HepG2 (cell line): ENCODE results near the gene DIMT1. TPM values are rescaled to one million over a fixed set of nuclear protein-coding genes. Genes with fewer than 3 reads are reported as not detected.

Experiments
- ARNT2 ChIP-seq: sonication (generic); formaldehyde crosslinking; IDR thresholded peaks from 2 replicates; pipeline ENCODE4 v1.8.0; 2022; ENCODE audit warnings: mild to moderate bottlenecking, low read depth, missing genetic modification reagents, moderate library complexity
- CREM ChIP-seq, 2 experiments: sonication (generic) in 1 of 2; formaldehyde crosslinking in 1 of 2; IDR thresholded peaks; 2 replicates each; pipeline versions ENCODE4 v1.4.0 to v1.6.1; 2016 to 2020; ENCODE audit warnings: antibody characterized with exemption in 1 of 2, mild to moderate bottlenecking in 1 of 2, missing genetic modification reagents in 1 of 2
- EP300 ChIP-seq, 3 experiments: sonication (generic) in 1 of 3; formaldehyde crosslinking in 1 of 3; IDR thresholded peaks; 2 replicates each; pipeline versions ENCODE4 v1.5.1 to v1.6.1; 2011 to 2020; ENCODE audit warnings: low read depth in 2 of 3, low read length in 2 of 3, borderline replicate concordance in 1 of 3, improper control_type of control experiment in 1 of 3, mild to moderate bottlenecking in 1 of 3, missing genetic modification reagents in 1 of 3, moderate library complexity in 1 of 3
- HNRNPK ChIP-seq: fragments of 200-400 bp; formaldehyde crosslinking; IDR thresholded peaks from 2 replicates; pipeline ENCODE4 v1.6.1; 2018; ENCODE audit warnings: low read length, low read depth, moderate library complexity, mild to moderate bottlenecking; ENCODE audit not compliant: poor library complexity, severe bottlenecking
- KLF11 ChIP-seq: IDR thresholded peaks from 2 replicates; pipeline ENCODE4 v1.6.1; 2016; ENCODE audit warnings: missing compliant biosample characterization
- MED8 ChIP-seq: sonication (generic); formaldehyde crosslinking; IDR thresholded peaks from 2 replicates; pipeline ENCODE4 v1.8.1; 2023; ENCODE audit warnings: mild to moderate bottlenecking, missing genetic modification reagents; ENCODE audit not compliant: insufficient replicate concordance
- NFE2L2 ChIP-seq: fragments of 150-350 bp; IDR thresholded peaks from 2 replicates; pipeline ENCODE4 v1.6.1; 2014; ENCODE audit warnings: low read length
- PHF20 ChIP-seq: sonication (generic); formaldehyde crosslinking; IDR thresholded peaks from 2 replicates; pipeline ENCODE4 v1.5.0; 2020; ENCODE audit warnings: mild to moderate bottlenecking, missing genetic modification reagents
- TBL1XR1 ChIP-seq: fragments of 150-350 bp; IDR thresholded peaks from 2 replicates; pipeline ENCODE4 v1.6.1; 2014; ENCODE audit warnings: borderline replicate concordance, low read length; ENCODE audit not compliant: partially characterized antibody
- ZNF232 ChIP-seq: sonication (generic); formaldehyde crosslinking; IDR thresholded peaks from 2 replicates; pipeline ENCODE4 v1.4.0; 2020; ENCODE audit warnings: missing genetic modification reagents, borderline replicate concordance
- ZNF317 ChIP-seq: sonication (generic); formaldehyde crosslinking; IDR thresholded peaks from 2 replicates; pipeline ENCODE4 v1.5.0; 2020; ENCODE audit warnings: mild to moderate bottlenecking, missing genetic modification reagents
- ZNF563 ChIP-seq: sonication (generic); formaldehyde crosslinking; IDR thresholded peaks from 2 replicates; pipeline ENCODE4 v1.8.0; 2022; ENCODE audit warnings: mild to moderate bottlenecking, moderate library complexity, missing genetic modification reagents
- ZNF839 ChIP-seq: sonication (generic); formaldehyde crosslinking; IDR thresholded peaks from 2 replicates; pipeline ENCODE4 v1.4.0; 2020; ENCODE audit warnings: missing genetic modification reagents, mild to moderate bottlenecking, borderline replicate concordance
- polyA plus RNA-seq, 8 experiments: library from polyadenylated mRNA; depleted of rRNA in 3 of 8; stranded (reverse) in 7 of 8; unstranded in 1 of 8; fragments of >200 nt; fragmentation: Illumina TruSeq in 4 of 8; extraction: Trizol in 4 of 8; gene quantifications; 2 replicates each; pipeline versions ENCODE4 v1.2.1 to v1.2.3, GENCODE V29; 2011 to 2016; ENCODE audit warnings: low read depth in 4 of 8, missing spikeins in 1 of 8, mixed read lengths in 1 of 8; ENCODE audit not compliant: insufficient read depth in 1 of 8
- total RNA-seq, 5 experiments: library from RNA; depleted of rRNA; stranded (reverse); fragments of >200 nt; fragmentation: Illumina TruSeq; extraction: Trizol; gene quantifications; 2 replicates each; pipeline ENCODE4 v1.2.3, GENCODE V29; 2016; ENCODE audit warnings: low read depth in 1 of 5
- TF ChIP-seq, protein P1 (sequence below): sonication (generic); formaldehyde crosslinking; IDR thresholded peaks from 2 replicates; pipeline ENCODE4 v1.9.0; 2021; ENCODE audit warnings: mild to moderate bottlenecking, missing genetic modification reagents
- TF ChIP-seq, protein P2 (sequence below): sonication (generic); formaldehyde crosslinking; IDR thresholded peaks from 2 replicates; pipeline ENCODE4 v1.8.0; 2022; ENCODE audit warnings: missing genetic modification reagents, mild to moderate bottlenecking, borderline replicate concordance
- TF ChIP-seq, protein P3 (sequence below): sonication (generic); formaldehyde crosslinking; IDR thresholded peaks from 2 replicates; pipeline ENCODE4 v1.4.0; 2020; ENCODE audit warnings: mild to moderate bottlenecking, low read depth, missing genetic modification reagents
- TF ChIP-seq, protein P4 (sequence below): sonication (generic); formaldehyde crosslinking; IDR thresholded peaks from 2 replicates; pipeline ENCODE4 v1.4.0; 2020; ENCODE audit warnings: low read depth, mild to moderate bottlenecking, missing genetic modification reagents

DIMT1 gene
- total and polyA plus RNA-seq, 2 of the 13 experiments (the other 11 are each of a cell fraction or from before 2014, with no cell fraction given): 16.1 to 35.2 TPM

DNA sequence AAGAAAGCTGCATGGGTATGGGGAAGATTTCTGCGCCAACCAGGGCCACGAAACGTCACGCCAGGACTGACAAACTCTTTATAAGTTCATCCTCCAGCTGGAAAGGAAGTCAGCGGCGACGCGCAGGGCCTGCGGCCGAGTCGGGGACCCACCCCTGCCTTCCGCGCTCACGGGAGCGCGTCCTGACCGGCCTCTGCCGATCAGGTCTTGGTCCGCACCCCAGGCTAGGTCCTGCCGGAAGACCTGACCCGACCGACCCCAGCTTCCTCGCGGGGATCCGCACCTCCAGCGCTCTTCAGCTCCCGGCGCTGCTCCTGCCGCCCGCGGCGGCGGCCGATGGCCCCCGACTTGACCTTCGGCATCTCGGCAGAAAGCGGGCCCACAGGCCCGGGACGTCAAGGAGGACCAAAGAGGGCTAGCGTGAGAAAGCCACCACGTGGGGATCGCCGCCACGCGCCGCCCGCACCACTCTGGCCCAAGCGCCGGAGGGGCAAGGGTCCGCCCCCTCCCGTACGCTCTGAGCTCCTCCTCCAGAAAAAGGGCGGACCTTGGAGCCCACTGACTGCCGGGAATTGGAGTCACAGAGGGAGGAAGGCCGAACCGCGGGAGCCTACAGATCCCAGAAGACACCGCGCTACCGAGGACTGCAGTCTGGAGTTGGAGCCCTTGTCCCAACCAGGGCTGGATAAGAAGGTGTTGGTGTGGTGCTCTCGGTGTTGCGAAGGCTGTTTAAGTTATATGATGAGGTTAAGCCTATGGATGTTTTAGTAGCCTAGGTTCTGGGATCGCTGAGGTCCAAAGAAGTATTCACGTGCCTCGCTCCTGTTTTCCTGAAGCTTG, at the start of gene DIMT1 (continued):
- TF ChIP-seq, protein P1, sequence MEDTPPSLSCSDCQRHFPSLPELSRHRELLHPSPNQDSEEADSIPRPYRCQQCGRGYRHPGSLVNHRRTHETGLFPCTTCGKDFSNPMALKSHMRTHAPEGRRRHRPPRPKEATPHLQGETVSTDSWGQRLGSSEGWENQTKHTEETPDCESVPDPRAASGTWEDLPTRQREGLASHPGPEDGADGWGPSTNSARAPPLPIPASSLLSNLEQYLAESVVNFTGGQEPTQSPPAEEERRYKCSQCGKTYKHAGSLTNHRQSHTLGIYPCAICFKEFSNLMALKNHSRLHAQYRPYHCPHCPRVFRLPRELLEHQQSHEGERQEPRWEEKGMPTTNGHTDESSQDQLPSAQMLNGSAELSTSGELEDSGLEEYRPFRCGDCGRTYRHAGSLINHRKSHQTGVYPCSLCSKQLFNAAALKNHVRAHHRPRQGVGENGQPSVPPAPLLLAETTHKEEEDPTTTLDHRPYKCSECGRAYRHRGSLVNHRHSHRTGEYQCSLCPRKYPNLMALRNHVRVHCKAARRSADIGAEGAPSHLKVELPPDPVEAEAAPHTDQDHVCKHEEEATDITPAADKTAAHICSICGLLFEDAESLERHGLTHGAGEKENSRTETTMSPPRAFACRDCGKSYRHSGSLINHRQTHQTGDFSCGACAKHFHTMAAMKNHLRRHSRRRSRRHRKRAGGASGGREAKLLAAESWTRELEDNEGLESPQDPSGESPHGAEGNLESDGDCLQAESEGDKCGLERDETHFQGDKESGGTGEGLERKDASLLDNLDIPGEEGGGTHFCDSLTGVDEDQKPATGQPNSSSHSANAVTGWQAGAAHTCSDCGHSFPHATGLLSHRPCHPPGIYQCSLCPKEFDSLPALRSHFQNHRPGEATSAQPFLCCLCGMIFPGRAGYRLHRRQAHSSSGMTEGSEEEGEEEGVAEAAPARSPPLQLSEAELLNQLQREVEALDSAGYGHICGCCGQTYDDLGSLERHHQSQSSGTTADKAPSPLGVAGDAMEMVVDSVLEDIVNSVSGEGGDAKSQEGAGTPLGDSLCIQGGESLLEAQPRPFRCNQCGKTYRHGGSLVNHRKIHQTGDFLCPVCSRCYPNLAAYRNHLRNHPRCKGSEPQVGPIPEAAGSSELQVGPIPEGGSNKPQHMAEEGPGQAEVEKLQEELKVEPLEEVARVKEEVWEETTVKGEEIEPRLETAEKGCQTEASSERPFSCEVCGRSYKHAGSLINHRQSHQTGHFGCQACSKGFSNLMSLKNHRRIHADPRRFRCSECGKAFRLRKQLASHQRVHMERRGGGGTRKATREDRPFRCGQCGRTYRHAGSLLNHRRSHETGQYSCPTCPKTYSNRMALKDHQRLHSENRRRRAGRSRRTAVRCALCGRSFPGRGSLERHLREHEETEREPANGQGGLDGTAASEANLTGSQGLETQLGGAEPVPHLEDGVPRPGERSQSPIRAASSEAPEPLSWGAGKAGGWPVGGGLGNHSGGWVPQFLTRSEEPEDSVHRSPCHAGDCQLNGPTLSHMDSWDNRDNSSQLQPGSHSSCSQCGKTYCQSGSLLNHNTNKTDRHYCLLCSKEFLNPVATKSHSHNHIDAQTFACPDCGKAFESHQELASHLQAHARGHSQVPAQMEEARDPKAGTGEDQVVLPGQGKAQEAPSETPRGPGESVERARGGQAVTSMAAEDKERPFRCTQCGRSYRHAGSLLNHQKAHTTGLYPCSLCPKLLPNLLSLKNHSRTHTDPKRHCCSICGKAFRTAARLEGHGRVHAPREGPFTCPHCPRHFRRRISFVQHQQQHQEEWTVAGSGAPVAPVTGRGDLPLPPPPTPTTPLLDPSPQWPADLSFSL (CRISPR knock-in tag): no peak
- TF ChIP-seq KLF11 (CRISPR knock-in tag) (no peak; the same call in 1 of the 2 replicates), NFE2L2 (no peak), PHF20 (CRISPR knock-in tag) (peak; percentile 76), ZNF563 (CRISPR knock-in tag) (peak; percentile 90), TBL1XR1 (no peak), ARNT2 (CRISPR knock-in tag) (peak; percentile 91), MED8 (peak; percentile 49), HNRNPK (no peak), CREM (IDR thresholded peaks at IDR 0.05) (peak; percentile 52; the same call in 1 of the 2 replicates), CREM (CRISPR knock-in tag; IDR thresholded peaks at IDR 0.05) (no peak), ZNF232 (CRISPR knock-in tag) (no peak), ZNF317 (CRISPR knock-in tag) (peak; percentile 78), ZNF839 (CRISPR knock-in tag) (peak; percentile 37; the same call in 1 of the 2 replicates), EP300 (IDR thresholded peaks at IDR 0.05; ENCODE audit: low read depth in 2 of 2, low read length in 2 of 2) (no peak), EP300 (CRISPR knock-in tag; IDR thresholded peaks at IDR 0.05; ENCODE audit: borderline replicate concordance) (peak; percentile 50; the same call in 1 of the 2 replicates)
- TF ChIP-seq, protein P2, sequence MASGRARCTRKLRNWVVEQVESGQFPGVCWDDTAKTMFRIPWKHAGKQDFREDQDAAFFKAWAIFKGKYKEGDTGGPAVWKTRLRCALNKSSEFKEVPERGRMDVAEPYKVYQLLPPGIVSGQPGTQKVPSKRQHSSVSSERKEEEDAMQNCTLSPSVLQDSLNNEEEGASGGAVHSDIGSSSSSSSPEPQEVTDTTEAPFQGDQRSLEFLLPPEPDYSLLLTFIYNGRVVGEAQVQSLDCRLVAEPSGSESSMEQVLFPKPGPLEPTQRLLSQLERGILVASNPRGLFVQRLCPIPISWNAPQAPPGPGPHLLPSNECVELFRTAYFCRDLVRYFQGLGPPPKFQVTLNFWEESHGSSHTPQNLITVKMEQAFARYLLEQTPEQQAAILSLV (CRISPR knock-in tag): peak; percentile 94; the same call in 1 of the 2 replicates
- TF ChIP-seq, protein P3, sequence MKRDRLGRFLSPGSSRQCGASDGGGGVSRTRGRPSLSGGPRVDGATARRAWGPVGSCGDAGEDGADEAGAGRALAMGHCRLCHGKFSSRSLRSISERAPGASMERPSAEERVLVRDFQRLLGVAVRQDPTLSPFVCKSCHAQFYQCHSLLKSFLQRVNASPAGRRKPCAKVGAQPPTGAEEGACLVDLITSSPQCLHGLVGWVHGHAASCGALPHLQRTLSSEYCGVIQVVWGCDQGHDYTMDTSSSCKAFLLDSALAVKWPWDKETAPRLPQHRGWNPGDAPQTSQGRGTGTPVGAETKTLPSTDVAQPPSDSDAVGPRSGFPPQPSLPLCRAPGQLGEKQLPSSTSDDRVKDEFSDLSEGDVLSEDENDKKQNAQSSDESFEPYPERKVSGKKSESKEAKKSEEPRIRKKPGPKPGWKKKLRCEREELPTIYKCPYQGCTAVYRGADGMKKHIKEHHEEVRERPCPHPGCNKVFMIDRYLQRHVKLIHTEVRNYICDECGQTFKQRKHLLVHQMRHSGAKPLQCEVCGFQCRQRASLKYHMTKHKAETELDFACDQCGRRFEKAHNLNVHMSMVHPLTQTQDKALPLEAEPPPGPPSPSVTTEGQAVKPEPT (CRISPR knock-in tag): no peak
- TF ChIP-seq, protein P4, sequence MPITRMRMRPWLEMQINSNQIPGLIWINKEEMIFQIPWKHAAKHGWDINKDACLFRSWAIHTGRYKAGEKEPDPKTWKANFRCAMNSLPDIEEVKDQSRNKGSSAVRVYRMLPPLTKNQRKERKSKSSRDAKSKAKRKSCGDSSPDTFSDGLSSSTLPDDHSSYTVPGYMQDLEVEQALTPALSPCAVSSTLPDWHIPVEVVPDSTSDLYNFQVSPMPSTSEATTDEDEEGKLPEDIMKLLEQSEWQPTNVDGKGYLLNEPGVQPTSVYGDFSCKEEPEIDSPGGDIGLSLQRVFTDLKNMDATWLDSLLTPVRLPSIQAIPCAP (CRISPR knock-in tag): no peak; the same call in 1 of the 2 replicates
